GOT3 (cell line): Measurements from ENCODE around the gene GREB1.

Experiments used
- DNase-seq: peaks from one replicate; lab custom pipeline; 2025; ENCODE audit warnings: mixed read lengths; lab: John Stamatoyannopoulos, UW

GREB1 gene

GRCh38 chr2:11612553-11613215 lies 78.8 kb downstream of the GREB1 start:
- DNase-seq, result no peak

- no peak for DNase-seq
Measured at GRCh38 chr2:11613297-11613696, 79.5 kb downstream of the GREB1 start.

GRCh38 chr2:11615209-11615608 lies 81.4 kb downstream of the GREB1 start:
- DNase-seq, result no peak

GRCh38 chr2:11616097-11616687 lies 82.3 kb downstream of the GREB1 start:
- DNase-seq, result no peak

- DNase-seq, result no peak
Measured at GRCh38 chr2:11616851-11617415, 83.1 kb downstream of the GREB1 start.

GRCh38 chr2:11617527-11617926 lies 83.7 kb downstream of the GREB1 start:
- DNase-seq, result no peak

GRCh38 chr2:11617984-11618707 lies 84.3 kb downstream of the GREB1 start:
- DNase-seq, result no peak

- DNase-seq, result no peak
Measured at GRCh38 chr2:11618708-11619062, 84.8 kb downstream of the GREB1 start.

GRCh38 chr2:11621410-11621809 lies 87.6 kb downstream of the GREB1 start:
- no peak for DNase-seq

- no peak for DNase-seq
Measured at GRCh38 chr2:11622611-11623010, 88.8 kb downstream of the GREB1 start.

GRCh38 chr2:11624893-11625292 lies 91.0 kb downstream of the GREB1 start:
- no peak for DNase-seq

- DNase-seq, result no peak
Measured at GRCh38 chr2:11625671-11626070, 91.8 kb downstream of the GREB1 start.

- no peak for DNase-seq
Measured at GRCh38 chr2:11628675-11629074, 94.8 kb downstream of the GREB1 start.

- DNase-seq, result no peak
Measured at GRCh38 chr2:11629215-11629614, 95.4 kb downstream of the GREB1 start.

GRCh38 chr2:11629851-11630250 lies 96.0 kb downstream of the GREB1 start:
- DNase-seq, result no peak

- no peak for DNase-seq
Measured at GRCh38 chr2:11630855-11631254, 97.0 kb downstream of the GREB1 start.

GRCh38 chr2:11631462-11631861 lies 97.6 kb downstream of the GREB1 start:
- no peak for DNase-seq

GRCh38 chr2:11633923-11634478 lies 100.2 kb downstream of the GREB1 start:
- DNase-seq, result no peak

- no peak for DNase-seq
Measured at GRCh38 chr2:11634584-11634983, 100.7 kb downstream of the GREB1 start.

- DNase-seq, result no peak
Measured at GRCh38 chr2:11635141-11635540, 101.3 kb downstream of the GREB1 start.

- no peak for DNase-seq
Measured at GRCh38 chr2:11636593-11637295, 102.9 kb downstream of the GREB1 start.

GRCh38 chr2:11637546-11637945 lies 103.7 kb downstream of the GREB1 start:
- no peak for DNase-seq
